OCI-LY1 (cell line): ENCODE results near the gene SERGEF.

Experiments used
- CTCF ChIP-seq: fragments of 200-600 bp; sonication (generic), shearing (Covaris generic); IDR thresholded peaks from 2 replicates; pipeline ENCODE4 v1.5.1; 2017; ENCODE audit warnings: mild to moderate bottlenecking, antibody characterized with exemption, low read length, moderate library complexity, mixed read lengths
- EZH2 ChIP-seq: fragments of 200-600 bp; sonication (generic), shearing (Covaris generic); IDR thresholded peaks from 2 replicates; pipeline ENCODE4 v1.8.0; 2017; ENCODE audit warnings: borderline replicate concordance, mixed run types, mild to moderate bottlenecking, antibody characterized with exemption, low read length, moderate library complexity, mixed read lengths

GRCh38 chr11:17976651-17977050 is 36.2 kb downstream of the SERGEF start:
- no peak for TF ChIP-seq CTCF
- TF ChIP-seq EZH2 = no peak
